Glutamatergic neuron (in vitro differentiated cells): ENCODE data around the gene UBE2J2. TPM values are rescaled to one million over a fixed set of nuclear protein-coding genes. Genes with fewer than 3 reads are reported as not detected.

Source experiments
- DNase-seq: peaks from one replicate; pipeline ENCODE4 v3.0.0; 2022
- H3K27ac Mint-ChIP-seq: one replicate; pipeline ENCODE4 v1.8.0; 2020; ENCODE audit warnings: mild to moderate bottlenecking, mixed read lengths, inconsistent platforms; ENCODE audit not compliant: unreplicated experiment
- H3K27me3 Mint-ChIP-seq: one replicate; pipeline ENCODE4 v1.8.0; 2020; ENCODE audit warnings: mild to moderate bottlenecking, moderate library complexity, mixed read lengths, inconsistent platforms; ENCODE audit not compliant: unreplicated experiment
- H3K36me3 Mint-ChIP-seq: one replicate; pipeline ENCODE4 v1.8.0; 2020; ENCODE audit warnings: mild to moderate bottlenecking, mixed read lengths, inconsistent platforms; ENCODE audit not compliant: unreplicated experiment
- H3K4me1 Mint-ChIP-seq: one replicate; pipeline ENCODE4 v1.8.0; 2020; ENCODE audit warnings: mild to moderate bottlenecking, low read depth, mixed read lengths, inconsistent platforms; ENCODE audit not compliant: unreplicated experiment
- H3K4me3 Mint-ChIP-seq: one replicate; pipeline ENCODE4 v1.8.0; 2020; ENCODE audit warnings: mild to moderate bottlenecking, mixed read lengths, inconsistent platforms; ENCODE audit not compliant: unreplicated experiment
- H3K9me3 Mint-ChIP-seq: one replicate; pipeline ENCODE4 v1.8.0; 2020; ENCODE audit warnings: mild to moderate bottlenecking, moderate library complexity, mixed read lengths, inconsistent platforms; ENCODE audit not compliant: unreplicated experiment
- total RNA-seq: library from RNA; stranded (reverse); fragmentation: NEBNext Ultra II Directional; extraction: Animal tissue kit (Norgen Biotek cat#: 25700); gene quantifications from one replicate; pipeline ENCODE4 v1.2.1, GENCODE V29; 2021; ENCODE audit not compliant: unreplicated experiment
- TF ChIP-seq, protein P1 (sequence below): fragments of 200-600 bp; sonication (generic); IDR thresholded peaks from one replicate; pipeline ENCODE4 v1.5.0; 2021; ENCODE audit not compliant: partially characterized antibody, unreplicated experiment

The UBE2J2 gene
- total RNA-seq, 1 donor from 2014 or later, result 88.1 TPM

DNA sequence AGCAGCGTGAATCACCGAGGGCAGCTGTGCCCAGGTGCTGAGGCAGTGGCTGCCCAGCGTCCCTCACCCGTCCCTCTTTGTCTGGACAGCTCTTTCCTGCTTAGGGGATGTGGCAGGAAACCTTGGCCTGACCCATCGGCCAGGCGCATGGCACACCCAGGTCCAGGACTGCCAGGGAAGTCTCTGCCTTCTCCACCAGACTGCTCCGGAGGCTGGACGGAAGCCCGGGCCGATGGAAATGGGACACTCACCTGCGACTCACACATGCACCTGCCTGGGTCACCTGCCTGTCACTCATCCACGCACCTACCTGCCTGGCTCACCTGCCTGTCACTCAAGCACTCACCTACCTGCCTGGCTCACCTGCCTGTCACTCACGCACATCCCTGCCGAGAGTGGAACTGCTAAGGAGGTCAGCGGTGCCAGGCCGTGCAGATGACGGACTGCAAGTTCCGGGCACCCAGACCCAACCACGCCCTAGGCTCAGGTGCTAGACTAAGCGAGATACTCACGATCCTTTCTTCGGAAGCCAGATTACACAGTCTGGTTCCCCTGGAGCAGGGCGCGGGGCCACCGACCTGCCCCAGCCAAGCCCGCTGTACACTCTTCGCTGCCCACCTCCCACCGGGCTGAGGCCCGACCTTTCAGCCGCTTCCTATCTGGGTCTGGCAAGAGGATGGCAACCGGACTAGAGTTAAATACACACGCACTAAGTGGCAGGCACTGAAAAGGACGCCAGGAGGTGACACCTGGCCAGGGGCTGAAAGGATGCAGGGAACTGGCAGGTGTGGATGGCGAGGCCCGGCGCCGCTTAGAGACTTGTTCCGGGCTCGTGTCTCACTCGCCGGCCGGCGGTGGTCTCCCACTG lies 1.1 kb downstream of the UBE2J2 start:
- peak overlapping the region; percentile 90 for H3K4me3 Mint-ChIP-seq
- peaks cover 14% of the 10 kb centered on the region for H3K9me3 Mint-ChIP-seq
- peak; percentile 21 for DNase-seq
- peak overlapping the region; percentile 90 for H3K27ac Mint-ChIP-seq
- no peaks in the 10 kb centered on the region for H3K36me3 Mint-ChIP-seq
- TF ChIP-seq, protein P1, sequence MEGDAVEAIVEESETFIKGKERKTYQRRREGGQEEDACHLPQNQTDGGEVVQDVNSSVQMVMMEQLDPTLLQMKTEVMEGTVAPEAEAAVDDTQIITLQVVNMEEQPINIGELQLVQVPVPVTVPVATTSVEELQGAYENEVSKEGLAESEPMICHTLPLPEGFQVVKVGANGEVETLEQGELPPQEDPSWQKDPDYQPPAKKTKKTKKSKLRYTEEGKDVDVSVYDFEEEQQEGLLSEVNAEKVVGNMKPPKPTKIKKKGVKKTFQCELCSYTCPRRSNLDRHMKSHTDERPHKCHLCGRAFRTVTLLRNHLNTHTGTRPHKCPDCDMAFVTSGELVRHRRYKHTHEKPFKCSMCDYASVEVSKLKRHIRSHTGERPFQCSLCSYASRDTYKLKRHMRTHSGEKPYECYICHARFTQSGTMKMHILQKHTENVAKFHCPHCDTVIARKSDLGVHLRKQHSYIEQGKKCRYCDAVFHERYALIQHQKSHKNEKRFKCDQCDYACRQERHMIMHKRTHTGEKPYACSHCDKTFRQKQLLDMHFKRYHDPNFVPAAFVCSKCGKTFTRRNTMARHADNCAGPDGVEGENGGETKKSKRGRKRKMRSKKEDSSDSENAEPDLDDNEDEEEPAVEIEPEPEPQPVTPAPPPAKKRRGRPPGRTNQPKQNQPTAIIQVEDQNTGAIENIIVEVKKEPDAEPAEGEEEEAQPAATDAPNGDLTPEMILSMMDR, result no peak
- peaks cover 14% of the 10 kb centered on the region for H3K27me3 Mint-ChIP-seq
- peaks cover 33% of the 10 kb centered on the region for H3K4me1 Mint-ChIP-seq

DNA sequence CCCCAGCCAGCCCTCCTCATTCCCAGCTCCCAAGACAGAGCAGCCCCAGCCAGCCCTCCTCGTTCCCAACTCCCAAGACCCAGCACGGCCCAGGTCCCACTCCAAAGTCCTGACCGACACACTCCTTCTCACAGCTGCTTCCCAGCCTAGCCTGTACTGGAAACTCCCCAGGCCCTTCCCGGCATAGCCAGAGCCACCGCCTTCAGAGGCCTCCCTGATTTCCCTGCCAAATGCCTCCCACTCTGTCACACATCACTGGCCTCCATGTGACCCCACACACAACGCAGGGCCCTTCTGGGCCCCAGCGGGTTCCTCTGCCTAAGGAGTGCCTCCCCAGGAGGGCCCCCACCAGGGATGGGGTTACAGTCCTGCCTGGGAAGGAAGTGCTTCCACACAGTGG lies 2.8 kb downstream of the UBE2J2 start:
- Mint-ChIP-seq H3K4me3 (peak overlapping the region; percentile 77), H3K27me3 (peaks cover 14% of the 10 kb centered on the region), H3K36me3 (no peaks in the 10 kb centered on the region), H3K27ac (peak overlapping the region; percentile 73), H3K9me3 (peaks cover 16% of the 10 kb centered on the region), H3K4me1 (peaks cover 32% of the 10 kb centered on the region)
- TF ChIP-seq, protein P1, result no peak
- DNase-seq, result no peak

DNA sequence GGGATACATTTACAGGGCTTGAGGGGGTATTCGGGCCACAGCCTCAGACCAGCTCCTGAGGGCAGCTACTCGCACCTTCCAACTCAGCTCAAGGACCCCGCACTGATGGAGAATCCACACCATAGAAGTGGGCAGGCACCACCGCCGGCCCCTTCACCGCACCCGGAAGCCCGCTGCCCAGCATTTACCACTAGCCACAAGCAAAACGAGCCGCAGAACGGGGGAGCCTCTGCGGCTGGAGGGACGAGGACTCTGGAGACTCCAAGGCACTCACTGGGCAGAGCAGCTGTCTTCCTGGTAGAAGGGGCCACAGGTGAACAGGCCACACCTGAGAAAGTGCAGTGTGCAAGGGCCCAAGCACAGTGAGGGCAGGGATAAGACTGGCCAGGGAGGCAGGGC lies 5.4 kb downstream of the UBE2J2 start:
- H3K4me3 Mint-ChIP-seq, result no peak overlapping the region

DNA sequence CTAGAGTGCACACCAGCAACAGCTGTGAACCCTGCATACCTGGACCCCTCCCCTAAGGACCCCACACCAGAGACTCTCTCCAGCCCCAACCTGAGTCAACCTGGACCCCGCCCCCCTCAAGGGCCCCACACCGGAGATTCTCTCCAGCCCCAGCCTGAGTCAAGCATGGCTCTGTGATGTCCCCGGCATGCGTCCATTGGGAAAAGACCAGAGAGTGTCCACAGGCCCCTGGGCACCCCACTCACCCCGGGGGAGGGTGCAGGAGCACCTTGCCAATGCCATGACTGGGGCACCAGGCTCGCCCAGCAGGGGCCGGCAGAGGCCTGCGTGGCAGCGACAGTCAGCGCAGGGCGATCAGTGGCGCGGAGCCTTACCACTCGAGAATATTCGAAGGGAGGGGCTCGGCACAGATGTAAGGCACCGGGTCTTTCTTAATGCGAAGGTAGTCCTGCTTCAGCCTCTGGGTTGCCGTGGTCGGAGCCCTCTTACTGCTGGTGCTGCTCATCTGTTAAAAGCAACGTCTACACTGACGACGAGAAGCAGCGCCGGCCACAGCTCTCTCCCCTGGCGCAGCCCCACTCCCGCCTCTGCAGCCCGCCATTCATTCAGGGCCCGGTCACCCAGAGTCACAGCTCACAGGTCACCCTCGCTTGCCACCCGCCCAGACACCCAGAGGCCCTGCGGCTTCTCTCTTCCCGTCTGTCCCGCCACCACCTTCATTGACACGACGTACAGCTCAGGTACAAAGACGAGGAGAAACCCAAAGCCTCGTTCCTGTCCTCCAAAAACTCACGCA lies 6.0 kb downstream of the UBE2J2 start:
- no peak for DNase-seq
- H3K36me3 Mint-ChIP-seq, result no peaks in the 10 kb centered on the region
- TF ChIP-seq, protein P1, result no peak
- H3K9me3 Mint-ChIP-seq, result peaks cover 11% of the 10 kb centered on the region
- H3K27ac Mint-ChIP-seq, result no peak overlapping the region
- H3K4me1 Mint-ChIP-seq, result peaks cover 25% of the 10 kb centered on the region
- no peak overlapping the region for H3K4me3 Mint-ChIP-seq
- peaks cover 9% of the 10 kb centered on the region for H3K27me3 Mint-ChIP-seq

More for the DNA sequence above, 5.4 kb downstream of the UBE2J2 start:
- no peak for DNase-seq
- no peak overlapping the region for H3K27ac Mint-ChIP-seq
- peaks cover 25% of the 10 kb centered on the region for H3K4me1 Mint-ChIP-seq
- H3K9me3 Mint-ChIP-seq, result peaks cover 16% of the 10 kb centered on the region
- TF ChIP-seq, protein P1, result no peak
- peaks cover 11% of the 10 kb centered on the region for H3K27me3 Mint-ChIP-seq
- no peaks in the 10 kb centered on the region for H3K36me3 Mint-ChIP-seq

DNA sequence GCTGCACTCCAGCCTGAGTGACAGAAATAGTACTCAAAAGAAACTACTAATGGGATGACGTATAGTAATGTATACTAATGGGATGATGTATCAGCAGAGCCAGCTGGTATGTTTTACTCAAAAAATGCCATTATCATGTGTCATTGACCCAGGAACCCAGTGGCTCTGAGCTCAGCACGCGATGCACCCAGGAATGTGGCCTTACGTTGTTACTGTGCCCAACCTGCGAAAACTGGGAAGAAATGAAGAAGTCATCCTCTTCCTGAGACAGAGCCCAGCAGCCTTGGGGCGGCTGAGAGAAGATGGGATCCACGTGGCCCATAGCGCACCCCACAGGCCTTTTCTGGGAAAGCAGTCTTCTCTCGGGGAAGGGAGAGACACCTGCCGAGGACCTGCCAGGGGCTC lies 8.8 kb downstream of the UBE2J2 start:
- Mint-ChIP-seq H3K27me3 (peaks cover 4% of the 10 kb centered on the region), H3K4me1 (peaks cover 16% of the 10 kb centered on the region), H3K9me3 (peaks cover 8% of the 10 kb centered on the region), H3K4me3 (peak overlapping the region; percentile 19), H3K36me3 (no peaks in the 10 kb centered on the region), H3K27ac (no peak overlapping the region)
- TF ChIP-seq, protein P1, result peak; percentile 10
- peak; percentile 53 for DNase-seq
